GM21381 (cell line): Measurements from ENCODE around the gene RTN3.
"Not testable (repeated sequence)": the region's sequence is repeated elsewhere in the genome, so short reads cannot be mapped to it uniquely, and the experiment has no call there.

Experiments
- ATAC-seq: cut with Tn5 transposase; IDR thresholded peaks from one replicate; pipeline ENCODE4 v1.9.1; 2021; ENCODE audit warnings: mild to moderate bottlenecking, moderate library complexity; ENCODE audit not compliant: unreplicated experiment

The RTN3 gene

DNA sequence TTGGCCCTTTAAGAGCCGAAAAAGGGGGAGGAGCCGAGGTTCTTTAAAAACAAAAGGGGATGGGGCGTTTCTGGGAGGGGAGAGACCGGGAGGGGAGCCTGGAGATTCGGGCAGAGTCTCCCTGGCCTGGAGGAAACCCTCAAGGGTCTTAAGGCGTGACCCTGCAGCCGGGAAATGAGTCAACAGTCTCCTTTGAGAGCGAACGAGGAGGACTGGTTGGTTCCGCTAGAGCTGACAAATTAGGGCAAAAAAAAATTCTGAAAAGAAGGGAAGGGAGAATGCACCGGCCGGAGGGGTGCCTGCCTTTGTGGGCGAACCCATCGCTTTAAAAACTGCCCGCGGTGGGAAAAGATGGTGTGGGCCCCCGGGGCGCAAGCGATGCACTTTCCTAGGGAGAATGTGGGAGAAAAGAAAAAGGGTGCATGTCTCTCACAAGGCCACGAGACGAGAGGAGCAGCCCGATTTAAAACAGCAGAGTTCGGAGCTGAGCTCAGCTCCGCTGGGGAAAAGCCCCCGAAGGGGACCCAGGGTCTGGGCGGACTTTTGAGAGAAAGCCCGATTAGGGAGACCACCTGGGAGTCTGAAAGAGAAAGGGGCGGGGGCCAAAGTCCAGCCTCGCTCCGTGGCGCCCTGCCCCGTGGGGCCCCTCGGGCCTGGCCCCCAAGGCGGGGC, 86.4 kb downstream of the RTN3 start:
- ATAC-seq, result no peak

DNA sequence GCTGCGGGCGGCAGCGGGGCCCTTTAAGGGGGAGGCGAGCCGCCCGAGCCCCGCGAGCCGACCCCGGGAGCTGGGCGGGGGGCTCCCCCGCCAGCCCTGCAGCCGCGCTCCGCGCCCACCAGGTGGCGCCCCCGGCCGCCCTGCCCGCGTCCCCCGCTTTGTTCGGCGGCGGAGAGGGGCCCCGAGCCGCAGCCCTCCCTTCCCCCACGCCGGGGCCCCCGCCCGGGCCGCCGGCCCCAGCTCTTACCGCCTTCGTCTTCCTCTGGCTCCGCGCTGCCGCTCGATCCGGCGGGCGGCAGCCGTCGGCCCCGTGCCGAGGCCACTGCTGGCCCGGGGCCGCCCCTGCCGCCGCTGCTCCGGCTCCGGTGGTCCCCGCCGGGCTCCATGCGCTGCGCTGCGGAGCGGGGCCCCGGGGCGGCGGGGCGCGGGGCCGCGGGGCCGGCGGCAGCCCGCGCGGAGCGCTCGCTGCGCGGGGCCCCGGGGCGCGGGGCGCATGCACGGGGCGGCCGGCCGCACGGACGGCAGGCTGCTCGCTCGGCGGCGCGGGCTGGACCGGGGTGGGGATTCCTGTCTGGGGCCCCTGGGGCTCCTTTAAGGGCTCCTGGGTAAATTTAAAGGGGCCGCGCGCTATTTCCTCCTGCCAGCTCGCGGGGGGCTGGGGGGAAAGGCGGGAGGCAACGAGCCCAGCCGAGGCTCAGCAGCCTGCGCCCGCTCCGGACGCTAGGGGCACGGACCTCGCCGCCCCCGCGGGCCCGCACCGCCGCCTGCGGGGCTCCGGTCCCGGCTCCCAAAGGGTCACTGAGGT, 87.1 kb downstream of the RTN3 start, which contains the start of gene ZFTA:
TSS of gene ZFTA (minus strand) at position 539 of the 805 bp plus-strand sequence. CDS start at position 386, 153 bp downstream.
- peak; percentile 63 for ATAC-seq

DNA sequence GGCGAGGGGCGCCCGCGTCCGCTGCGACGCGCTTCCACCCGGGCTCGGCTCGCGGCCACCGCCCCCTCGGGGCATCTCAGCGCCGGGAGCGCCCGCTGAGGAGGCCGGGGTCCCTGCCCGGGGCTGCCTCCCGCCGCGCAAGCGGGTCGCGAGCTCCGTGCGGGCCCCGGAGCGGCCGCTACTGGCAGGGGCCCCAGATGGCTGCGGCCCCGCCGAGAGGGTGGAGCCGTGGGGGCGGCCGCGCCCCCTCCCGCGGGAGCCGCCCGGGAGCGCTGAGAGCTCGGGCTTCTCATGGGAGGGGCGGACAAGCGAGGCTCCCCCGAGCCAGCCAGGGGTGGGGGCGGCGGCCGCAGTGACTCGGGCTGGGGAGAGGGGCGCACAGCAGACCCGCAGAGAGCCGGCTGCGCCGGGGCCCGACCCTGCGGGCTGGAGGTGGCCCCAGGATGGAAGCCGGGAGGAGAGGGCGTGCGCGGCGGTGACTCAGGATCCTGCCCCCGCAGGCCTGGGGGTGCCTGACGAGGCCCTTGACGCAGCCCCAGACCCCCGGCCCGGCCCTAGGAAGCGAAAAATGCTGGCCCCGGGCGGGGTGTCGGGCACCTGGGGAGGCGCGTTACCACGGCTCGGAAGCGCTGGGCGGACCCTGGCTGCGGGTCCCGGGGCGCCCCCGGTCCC, 87.9 kb downstream of the RTN3 start:
- peak; percentile 40 for ATAC-seq

DNA sequence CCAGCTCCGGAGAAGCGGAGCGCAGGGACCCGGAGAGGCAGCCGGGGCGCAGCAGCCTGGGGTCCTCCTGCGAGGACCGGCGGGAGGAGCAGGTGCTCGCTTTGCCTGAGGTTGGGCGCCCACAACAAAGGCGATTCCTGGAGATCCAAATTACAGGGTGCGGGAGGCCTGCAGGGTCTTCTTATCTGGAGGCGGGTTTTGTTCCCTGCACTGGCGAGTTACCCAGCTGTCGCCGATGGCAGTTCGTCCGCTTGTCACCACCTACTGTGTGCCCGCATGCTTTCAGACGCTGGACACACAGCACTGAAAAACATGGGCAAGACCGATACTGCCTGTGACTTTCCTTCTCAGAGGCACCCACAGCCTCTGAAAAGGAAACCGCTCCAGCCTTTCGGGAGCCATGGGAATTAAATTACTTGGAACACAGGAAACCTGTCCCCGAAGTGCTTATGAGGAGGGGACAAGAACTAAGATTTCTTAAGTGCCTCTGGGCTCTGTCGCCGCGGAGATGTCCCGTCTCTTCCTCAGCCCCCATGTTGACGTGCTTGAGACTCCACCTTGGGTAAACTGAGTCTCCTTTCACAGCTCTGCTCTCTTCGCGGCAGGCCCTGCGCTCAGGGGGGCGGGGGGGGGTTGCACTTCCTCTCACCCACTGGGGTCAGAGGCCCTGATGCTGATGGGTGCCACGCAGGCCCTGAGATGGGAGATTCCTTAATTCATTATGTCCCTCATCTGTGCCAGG, 88.6 kb downstream of the RTN3 start:
- ATAC-seq, result no peak

DNA sequence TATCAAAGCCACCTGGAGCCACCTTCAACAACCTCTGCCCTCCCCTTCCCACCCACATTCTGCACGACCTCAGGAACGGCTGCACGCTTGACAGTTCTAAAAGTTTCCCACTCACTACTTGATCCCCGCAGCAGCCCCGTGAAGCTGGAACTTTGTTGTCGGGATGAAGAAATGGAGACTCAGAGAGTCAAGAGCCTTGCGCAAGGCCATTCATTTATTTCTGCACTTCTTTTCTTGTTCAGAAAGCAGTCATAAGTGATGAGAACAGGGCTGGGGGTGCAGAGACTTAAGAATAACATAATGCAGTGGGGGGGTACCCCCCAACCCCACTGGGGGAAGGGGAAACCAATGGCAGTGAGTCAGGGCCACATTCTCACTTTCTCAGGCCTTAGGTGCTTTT, 89.5 kb downstream of the RTN3 start:
- no peak for ATAC-seq

DNA sequence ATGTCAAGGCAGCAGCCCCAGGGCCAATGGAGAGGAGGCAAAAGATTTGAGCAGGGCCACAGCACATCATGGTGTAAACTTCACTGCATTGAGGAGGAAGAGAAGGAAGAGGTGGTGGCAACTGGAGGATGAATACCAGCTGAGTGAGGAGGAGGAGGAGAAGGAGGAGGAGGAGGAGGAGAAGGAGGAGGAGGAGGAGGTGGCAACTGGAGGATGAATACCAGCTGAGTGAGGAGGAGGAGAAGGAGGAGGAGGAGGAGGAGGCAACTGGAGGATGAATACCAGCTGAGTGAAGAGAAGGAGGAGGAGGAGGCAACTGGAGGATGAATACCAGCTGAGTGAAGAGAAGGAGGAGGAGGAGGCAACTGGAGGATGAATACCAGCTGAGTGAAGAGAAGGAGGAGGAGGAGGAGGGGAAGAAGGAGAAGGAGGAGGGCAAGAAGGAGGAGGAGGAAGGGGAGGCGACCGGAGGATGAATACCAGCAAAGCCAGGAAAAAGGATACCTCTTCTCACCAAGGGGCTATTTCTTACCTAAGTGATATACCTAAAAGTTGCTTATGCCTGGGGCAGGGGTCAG, 90.5 kb downstream of the RTN3 start:
- ATAC-seq, result not testable (repeated sequence)

DNA sequence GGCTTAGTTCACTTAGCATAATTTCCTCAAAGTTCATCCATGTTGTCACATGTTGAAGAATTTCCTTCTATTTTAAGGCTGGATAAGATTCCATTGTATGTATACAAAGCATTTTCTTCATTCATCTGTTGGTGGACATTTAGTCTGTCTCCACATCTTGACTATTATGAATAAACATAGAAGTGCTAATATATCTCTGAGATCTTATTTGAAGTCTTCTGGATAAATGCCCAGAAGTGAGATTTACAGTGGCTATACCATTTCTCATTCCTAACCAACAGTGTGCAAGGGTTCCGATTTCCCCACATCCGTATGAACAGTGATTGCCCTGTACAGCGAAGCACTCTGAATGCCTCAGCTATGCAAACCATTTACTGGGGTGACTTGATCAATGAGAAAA, 93.9 kb downstream of the RTN3 start:
- no peak for ATAC-seq

DNA sequence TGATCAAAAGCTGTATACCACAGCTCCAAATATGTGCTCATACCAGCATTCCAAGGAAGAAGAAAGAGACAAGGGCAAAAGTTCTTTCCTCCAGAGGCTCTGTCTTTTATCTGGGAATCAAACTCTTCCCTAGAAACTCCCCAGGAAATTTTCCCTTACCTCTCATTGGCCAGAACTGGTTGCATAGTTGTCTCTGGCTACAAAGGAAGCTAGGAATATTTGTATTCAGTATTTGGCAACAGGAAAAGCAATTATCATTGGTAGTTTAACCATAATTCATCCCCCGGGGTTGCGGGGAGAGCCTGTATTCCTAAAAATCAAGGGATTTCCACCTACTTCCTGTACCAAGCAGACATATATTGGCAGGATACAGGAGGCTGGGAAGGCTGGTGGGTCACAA, 97.7 kb downstream of the RTN3 start:
- ATAC-seq, result no peak

DNA sequence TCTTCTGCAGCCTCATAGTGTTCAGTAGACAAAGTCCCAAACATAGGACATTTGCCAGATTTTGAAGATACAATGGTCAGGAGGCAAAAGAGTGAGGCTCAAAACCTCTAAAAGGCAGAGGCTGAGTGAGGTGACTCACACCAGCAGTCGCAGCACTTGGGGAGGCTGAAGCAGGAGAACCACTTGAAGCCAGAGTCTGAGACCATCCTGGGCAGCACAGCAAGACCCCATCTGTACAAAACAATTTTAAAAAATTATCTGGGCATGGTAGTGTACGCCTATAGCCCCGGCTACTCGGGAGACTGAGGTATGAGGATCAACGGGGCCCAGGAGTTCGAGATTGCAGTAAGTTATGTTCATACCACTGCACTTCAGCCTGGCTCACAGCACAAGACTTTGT, 101.4 kb downstream of the RTN3 start:
- no peak for ATAC-seq

DNA sequence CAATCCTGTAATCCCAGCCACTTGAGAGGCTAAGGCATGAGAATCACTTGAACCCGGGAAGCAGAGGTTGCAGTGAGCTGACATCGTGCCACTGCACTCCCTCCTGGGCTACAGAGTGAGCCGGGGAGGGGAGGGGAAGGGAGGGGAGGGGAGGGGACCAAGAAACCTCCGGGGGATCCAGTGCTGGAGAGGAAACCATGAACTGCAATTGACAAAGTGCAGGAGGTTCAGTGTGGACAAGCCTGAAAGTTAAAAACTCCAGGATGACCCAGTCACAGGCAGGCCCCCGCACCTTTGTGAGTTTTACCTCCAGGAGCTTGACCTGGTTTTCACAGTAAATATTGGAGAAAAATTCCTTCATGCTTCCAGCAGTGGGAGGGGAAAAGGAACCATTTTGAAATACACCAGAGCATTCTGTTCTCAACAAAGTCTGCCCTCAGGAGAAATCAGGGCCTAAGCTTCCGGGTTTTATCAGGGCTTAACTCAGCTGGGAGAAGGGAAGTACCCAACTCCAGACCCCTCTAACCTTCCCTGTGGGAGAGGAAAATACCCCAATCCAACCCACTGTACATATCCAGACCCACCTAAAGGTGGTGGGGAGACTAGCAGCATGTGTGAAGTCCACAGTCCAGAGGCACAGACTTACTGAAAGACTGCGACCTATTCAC, 102.8 kb downstream of the RTN3 start:
- ATAC-seq, result no peak

DNA sequence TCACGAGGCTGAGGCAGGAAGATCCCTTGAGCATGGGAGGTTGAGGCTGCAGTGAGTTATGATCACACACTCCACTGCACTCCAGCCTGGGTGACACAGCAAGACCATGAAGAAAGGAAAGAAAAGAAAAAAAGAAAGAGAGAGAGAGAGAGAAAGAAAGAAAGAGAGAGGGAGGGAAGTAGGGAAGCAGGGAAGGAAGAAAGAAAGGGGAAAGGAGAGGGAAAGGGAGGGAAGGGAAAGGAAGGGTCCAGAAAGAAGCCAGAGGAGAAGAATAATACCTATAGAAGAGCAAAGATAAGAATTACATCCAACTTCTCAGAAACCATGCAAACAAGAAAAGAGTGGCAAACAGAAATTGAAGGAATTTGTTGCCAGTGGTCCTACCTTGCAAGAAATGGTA, 104.5 kb downstream of the RTN3 start:
- no peak for ATAC-seq

DNA sequence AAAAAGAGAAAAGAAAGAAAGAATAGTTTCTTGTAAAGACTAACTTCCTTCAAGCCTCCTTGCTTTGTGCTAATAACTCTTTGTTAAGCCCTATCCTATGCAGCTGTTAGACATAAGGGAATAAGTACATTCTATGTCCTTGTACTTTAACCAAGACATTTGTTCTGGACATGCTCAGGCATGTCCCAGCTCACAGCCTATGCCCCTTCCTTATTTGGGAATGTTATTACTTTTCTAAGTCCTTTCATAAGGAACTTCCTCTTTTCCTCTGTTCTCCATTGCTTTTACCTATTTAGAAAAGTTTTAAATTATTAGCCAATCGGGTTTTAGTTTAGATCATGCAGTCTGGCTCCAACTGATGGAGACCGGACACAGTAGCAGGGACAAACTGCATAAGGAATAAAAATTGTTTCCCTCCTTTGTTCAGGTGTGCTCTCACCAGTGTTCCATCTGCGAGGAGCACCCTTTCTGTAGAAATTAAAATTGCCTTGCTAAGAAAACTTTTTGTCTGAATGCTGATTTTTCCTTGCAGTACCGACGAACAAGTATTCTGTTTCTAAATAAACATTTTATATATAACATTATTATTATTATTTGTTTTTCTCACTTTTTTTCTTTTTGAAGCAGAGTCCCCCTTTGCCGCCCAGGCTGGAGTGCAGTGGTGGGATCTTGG, 110.3 kb downstream of the RTN3 start:
- ATAC-seq, result no peak

DNA sequence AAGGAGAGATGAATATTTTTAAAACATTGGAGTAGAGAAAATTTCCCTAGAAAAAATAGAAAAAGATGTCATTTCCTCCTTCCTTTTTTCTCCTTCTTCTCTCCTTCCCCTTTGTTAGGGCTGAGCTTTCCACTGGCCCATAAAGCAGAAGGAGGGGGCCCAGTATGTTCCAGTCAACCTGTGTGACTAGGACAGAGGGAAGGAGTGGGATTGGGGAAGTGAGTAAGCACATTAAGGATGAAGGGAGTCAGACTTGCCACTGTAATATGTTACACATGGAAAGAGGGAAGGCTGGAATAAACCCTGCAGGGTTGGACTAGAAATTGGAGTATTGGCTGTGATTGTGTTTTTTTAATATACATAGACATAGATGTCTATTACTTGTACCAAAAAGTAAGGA, 111.9 kb downstream of the RTN3 start:
- ATAC-seq, result no peak

DNA sequence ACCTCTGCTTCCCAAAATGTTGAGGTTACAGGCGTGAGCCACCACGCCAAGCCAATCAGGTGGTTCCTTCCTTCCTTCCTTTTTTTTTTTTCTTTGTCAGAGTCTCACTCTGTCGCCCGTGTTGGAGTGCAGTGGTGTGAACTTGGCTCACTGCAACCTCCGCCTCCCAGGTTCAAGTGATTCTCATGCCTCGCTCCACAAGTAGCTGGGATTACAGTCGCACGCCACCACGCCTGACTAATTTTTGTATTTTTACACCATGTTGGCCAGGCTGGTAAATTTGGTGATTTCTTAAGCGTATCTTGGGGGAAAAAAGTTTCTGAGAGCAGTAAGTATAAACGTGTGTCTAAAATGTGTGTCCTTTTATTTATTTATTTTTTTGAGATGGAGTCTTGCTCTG, 113.8 kb downstream of the RTN3 start:
- no peak for ATAC-seq

DNA sequence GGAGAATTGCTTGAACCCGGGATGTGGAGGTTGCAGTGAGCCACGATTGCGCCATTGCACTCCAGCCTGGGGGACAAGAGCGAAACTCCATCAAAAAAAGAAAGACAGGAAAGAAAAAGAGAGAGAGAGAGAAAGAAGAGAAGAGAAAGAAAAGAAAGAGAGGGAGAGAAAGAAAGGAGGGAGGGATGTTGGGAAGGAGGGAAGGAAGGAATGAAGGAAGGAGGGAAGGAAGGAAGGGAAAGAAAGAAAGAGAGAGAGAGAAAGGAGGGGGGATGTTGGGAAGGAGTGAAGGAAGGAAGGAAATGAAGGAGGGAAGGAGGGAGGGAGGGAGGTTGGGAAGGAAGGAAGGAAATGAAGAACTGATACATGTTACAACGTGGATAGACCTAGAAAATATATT, 119.6 kb downstream of the RTN3 start:
- ATAC-seq, result no peak

DNA sequence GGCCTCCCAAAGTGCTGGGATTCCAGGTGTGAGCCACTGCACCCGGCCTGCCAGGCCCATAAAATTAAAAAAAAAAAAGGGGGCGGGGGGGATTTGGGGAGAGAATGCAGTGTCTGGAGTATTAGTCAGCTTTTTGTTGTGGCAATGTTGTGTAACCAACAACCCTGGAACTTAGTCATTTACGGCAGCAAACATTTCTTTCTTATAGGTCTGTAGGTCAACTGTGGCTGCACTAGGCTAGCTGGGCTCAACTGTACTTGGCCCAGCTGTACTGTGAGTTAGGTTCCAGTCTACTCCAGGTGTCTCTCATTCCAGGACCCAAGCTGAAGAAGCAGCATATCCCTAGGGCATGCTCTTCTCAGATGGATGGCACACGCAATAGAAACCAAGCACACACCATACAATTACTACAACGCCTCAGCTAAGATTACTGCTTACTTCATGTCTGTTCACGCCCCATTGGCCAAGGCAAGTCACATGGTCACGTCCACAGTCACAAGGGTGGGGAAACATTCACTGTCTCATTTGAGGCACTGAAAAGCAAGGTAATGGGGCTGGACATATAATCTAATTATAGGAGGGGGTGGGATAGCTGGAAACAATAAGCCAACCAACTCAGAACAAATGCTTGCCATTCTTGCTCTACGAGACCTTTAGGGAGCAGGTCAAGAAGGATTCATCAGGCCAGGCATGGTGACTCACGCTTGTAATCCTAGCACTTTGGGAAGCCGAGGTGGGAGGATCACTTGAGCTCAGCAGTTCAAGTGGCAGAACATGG, 121.5 kb downstream of the RTN3 start:
- ATAC-seq, result no peak

DNA sequence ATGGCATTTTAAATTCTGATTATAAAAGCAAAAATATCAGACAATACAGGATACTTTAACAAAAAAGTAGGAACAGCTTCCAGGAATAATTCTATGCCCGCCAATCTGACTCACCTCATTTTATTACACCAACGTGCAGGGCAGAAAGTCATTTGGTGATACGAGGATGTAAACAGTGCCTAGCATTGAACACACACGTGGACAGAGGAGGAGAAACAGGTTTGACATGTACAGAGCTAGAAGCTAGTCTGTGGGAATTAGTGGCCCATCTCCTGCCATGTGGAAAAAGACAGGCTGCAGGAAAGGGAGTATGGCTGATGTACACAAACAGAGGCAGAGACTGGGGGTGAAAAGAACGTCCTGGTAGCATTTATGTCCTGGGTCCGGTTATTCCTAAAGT, 123.0 kb downstream of the RTN3 start:
- ATAC-seq, result no peak

DNA sequence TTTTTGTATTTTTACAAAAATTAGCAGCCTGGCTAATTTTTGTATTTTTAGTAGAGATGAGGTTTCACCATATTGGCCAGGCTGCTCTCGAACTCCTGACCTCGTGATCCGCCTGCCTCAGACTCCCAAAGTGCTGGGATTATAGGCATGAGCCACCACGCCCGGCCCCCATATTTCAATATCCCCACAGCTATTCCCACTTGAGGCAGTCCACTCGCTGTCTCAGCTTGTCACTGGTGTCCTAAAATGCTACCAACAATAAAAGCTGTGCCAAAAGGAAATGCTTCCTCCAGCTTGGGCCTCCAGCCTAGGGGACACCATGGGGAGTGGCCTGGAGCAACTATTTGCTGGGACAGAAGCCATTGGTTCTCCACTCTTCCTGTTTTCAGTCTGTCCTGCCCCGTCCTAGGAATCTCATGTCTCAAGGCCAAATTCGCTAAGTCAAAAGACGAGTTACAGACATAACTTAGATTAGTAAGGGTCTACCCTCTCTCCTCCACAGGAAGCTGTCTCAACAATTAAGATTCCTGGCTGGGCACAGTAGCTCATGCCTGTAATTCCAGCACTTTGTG, 124.6 kb downstream of the RTN3 start:
- ATAC-seq, result no peak
